SKM-1 (cell line): ENCODE data around the gene NOP58.
"Not testable (repeated sequence)": the region's sequence is repeated elsewhere in the genome, so short reads cannot be mapped to it uniquely, and the experiment has no call there.

Experiments used
- DNase-seq: peaks from one replicate; lab custom pipeline; 2025; ENCODE audit not compliant: unreplicated experiment; lab: John Stamatoyannopoulos, UW

The NOP58 gene

DNA sequence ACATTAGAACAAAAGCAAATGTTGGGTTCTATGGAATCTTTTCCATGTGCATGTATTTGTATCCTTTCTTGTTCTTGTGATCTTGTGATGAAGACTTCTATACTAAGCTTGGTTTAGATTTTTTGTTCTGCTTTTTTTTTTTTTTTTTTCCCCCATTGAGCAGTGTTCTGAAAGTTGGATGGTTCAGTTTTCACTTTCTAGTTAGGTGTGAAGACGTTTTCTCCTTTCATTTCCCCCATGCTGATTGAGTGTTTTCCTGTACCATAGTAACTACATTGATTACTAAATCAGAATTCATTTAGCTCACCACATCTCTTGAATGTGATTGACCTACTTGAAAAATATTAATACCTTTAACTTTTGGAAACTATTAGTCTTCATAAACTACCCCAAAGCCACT is 34.1 kb downstream of the NOP58 start:
- no peak for DNase-seq

DNA sequence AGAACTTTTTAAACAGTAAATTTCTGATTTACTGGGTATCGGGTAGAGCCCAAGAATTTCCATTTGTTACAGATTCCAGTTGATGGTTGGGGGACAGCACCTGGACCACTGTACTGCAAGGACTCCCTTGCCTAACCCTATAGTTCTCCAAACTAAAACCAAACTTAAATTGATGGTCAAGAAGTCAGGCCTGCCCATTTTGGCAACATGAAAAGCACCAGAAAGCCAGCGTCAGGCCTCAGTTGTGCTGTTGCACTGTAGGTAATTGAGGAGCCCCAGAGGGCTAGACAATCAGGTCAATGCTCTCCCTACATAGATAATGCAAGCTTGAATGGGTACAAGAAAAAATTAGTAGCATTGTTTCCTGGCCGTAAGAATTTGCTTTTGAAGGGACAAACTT is 40.5 kb downstream of the NOP58 start:
- no peak for DNase-seq

DNA sequence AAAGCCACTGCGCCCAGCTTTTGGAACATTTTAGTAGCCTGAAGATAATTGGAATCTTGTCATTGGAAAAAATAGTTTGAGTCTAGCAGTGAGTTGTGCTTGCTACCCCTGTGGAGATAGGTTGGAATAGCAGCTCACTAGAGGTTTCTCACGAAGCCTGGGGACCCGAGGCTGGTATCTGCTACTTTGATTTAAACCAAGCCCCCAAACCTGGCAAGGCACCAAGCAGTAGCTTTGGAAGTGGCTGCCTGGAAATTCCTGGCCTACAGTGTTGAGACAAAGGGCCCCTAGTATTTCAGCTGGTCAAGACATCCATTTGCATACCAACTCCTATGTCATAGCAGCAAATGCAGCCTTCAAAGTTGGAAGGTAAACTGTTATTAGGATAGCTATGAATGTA is 42.1 kb downstream of the NOP58 start:
- DNase-seq, result no peak

DNA sequence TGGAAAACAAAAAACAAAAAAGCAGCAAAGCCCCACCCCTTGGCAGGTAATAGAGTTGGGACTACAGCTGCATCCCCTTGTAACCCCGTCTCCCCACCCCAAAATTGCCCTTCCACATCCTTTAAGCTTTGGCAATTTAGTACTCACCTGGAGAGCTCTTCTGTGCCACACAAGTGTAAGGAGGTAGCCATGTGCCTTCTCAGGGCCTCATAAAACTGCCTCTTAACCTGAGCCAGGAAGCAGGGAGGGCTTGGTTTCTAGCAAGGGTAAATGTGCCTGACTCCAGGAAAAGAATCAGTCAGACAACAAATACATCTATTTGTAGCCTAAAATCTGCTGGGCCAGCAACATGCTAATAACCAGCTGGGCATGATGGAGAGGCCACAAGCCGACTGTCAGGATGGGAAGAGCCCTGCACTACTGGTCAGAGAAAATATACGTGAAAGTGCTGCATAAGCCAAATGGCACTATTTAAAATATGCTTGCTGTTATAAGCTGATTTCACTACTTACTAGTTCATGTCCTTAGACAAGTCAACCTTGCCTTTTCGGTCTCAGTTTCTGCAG is 46.3 kb downstream of the NOP58 start:
- no peak for DNase-seq

DNA sequence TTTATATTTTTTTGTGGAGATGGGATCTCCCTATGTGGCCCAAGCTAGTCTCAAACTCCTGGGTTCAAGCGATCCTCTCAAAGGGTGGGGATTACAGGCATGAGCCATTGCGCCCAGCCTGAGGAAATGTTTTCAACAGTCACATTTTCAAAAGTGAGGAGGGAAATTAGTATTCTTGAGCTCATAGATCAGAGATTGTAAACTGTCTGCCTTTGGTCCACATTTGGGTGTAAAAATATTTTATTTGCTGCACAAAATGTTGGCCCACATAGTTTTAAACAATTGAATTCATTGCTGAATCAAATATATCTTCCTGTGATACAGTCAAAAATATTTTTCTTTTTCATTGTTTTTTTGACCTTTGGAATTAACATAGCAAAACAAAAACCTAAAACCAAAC is 48.6 kb downstream of the NOP58 start:
- no peak for DNase-seq

DNA sequence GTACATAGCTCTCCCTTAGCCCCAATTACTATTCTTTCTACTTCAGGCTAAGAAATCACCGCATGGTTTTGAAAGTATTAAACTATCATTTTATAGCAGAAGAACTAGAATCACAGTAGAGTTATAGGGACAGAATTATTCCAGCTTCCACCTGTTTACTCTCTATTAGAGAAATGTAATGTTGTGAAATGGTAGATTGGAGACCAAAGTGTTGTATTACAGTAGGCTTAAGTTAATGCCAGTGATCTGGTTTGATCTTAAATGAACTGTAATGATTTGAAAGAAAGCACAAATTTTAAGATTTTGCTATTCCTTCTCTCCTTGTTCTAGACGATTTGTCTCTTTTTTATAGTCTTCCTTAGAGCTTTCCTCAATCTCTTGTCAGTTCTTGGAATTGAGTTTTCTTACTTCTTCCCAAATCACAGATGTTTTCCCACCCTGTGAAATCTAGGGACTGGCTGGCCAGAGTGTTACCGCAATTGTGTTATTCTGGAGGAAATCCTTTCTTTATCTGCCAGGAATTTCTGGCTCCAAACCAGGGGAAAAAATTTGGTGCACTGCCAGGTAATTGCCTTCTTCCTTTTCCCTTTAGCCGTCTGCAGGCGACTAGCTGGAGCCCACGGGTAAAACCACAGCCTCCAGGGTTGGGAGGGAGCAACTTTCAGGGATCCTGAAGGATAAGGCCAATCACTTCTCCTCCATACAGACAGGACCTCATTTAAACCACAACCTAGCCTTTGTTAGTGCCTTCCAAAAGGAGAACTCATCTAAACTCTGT is 51.7 kb downstream of the NOP58 start:
- no peak for DNase-seq

DNA sequence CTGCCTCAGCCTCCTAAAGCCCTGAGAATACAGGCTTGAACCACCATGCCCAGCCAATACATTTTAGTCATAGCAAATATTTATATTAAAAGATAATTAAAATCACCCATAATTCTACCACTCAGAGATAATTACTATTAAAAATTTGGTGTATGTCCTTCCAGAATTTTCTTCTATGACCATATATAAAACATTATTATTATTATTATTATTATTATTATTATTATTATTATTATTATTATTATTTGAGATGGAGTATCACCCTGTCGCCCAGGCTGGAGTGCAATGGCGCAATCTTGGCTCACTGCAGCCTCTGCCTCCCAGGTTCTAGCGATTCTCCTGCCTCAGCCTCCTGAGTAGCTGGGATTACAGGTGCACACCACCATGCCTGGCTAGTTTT is 54.8 kb downstream of the NOP58 start:
- DNase-seq, result not testable (repeated sequence)

DNA sequence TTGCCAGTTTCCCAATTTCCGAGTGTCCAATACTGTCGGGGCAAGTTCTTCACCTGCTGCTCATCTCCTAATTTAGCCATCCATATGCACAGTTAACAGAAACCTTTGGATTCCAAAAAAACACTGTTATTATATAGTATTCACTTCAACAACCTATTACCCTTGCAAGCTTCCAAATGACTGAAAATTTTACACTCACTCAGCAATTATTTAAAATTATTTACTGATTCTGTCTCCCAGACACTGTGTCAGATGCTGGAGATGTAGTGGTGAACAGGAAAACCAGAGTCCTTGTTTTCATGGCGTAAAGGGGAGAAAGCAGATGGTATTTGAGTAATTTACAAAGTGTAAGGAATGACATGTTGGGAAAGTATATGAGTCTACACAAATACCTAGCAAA is 56.9 kb downstream of the NOP58 start:
- DNase-seq, result no peak

DNA sequence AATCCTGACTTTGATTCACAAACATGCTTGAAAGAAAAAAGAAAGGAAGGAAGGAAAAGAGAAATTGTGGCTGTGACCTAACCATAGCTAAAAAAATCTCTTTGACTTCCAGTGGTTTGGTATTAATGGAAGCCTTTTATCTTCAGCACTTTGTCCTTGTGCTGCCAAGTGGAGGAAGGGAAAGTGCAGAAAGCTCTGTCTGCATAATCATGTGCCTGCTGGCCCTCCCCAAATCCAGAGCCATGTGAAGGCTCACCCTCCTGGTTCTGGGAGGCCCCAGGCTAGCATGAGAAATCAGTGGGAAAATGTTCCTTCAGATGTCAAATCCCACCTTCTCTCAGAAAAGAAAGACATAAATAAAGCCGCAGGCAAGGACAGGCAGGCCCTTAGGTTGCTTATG is 62.3 kb downstream of the NOP58 start:
- DNase-seq, result no peak

DNA sequence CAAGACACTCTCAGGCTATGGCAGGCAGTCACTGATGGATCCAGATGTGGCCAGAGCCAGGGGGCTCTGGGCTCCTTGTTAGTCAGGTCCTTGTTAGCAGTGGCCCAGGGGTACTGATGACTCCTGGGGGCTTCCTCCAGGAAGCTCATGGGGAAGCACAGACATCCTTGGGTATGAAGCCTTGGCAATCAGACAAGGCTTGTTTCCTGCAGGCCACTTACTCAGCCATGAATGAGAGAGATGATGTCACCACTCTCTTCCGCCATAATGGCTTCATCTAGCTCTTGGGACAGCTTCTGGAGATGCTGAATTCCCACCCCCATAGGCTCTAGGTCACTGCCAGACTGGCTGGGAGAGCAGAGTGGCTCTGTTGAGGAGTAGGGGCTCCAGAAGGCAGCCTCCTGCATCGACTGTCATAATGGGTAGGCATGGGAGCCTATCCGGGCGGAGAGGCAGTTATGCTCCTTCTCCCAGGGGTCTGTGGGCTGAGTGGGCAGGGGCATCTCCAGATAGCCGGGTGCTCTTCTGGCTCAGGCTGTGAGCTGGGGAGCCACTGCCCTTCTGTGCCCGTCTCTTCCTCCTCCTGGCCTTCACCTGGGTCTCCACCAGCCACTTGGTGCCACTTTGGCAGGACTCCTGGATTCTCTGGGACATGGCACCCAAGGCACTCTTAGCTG is 70.4 kb downstream of the NOP58 start:
- no peak for DNase-seq

DNA sequence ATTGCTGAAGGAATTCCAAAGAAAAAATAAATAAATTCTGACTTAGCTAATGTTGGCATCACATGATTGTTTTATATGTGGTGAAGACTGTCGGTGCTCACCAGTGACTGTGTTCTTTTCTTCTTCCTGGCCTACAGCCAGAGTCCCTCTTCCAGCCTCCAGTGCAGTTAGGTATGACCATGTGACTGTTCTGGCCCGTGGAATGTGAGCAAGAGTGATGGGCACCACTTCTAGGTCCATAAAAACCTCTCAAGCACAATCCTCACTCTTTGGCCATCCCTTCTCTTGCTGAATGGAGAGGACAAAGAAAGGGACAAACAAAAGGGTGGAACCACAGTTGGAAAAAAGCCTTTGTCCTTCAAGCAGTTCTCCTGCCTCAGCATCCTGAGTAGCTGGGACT is 71.6 kb downstream of the NOP58 start:
- DNase-seq, result no peak

DNA sequence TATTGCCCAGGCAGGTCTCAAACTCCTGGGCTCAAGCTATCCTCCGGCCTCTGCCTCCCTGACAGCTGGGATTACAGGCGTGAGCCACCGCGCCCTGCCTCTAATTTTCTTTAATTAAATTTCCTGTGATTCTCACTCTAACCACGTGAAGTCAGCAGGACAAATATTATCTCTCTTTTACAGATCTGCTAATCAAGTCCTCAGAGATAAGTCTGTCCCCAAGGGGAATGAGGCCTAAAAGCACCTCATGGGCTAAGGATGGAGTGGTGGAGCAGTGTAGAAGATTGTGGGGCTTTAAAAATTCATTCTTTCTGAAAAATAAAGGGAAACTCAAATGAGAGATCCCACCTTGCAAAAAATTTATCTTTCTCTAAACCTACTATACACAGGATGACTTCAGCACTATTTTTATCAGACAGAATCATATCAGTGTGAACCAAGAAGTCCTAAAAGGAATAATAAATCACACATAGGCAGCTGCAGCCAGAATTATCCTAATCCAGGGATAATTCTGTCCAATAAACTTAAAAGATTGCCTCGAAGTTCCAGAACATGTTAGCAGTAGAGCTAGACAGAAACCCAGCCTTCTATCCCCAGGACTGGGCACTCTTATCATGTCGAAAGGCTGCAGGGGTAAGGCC is 72.3 kb downstream of the NOP58 start:
- no peak for DNase-seq

DNA sequence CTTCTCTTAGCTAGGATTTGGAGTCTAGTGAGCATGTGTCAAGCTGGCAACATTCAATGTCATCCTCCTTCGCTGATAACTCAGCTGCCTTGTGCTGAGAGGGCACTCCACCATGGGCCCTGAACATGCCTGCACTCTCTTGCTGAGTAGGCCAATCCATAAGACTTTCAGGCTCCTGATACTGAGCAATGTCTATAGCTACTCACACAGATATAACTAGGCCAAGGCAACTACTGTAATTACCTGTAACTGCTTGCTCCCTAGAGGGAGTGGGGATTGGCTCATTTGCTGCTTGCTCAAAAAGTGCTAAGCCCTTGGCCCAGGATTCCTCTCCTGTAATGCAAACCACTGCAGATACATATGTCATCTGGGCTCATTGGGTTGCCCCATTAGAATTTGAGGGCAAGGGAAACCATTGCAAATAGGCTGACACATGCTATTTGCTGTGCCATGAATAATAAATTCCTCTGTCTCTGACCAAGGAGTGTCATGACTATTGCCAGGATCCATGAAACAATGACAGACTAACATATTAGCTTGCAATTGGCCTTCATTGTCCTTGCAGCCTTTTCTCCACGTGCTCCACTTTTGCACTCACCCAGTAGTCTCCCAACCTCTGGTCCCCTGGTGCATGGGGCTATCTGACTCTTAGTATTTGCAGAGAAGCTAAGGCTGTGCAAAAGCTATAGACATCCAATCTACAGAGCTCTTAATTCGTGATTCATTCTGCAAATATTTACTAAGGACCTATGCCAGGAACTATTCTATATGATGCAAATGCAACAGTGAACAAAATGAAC is 73.7 kb downstream of the NOP58 start:
- no peak for DNase-seq

DNA sequence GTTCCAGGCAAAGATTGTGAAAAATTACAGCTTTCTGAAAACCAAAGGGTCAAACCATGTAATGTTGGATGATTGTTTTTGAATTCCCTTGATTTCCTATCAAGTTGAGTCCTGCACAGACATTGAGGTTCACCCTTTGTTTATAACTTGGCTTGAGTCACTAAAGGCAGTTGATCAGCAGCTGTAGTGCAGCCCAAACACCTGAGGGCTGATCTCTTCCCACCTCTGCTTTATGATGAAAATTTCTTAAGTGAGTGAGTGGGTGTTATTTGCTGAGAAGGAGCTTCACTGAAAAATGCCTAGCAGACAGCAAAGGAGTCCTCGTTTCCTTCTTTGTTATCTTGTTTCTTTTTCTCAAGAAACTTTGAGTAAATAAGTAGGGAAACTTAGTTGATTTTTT is 78.6 kb downstream of the NOP58 start:
- no peak for DNase-seq

DNA sequence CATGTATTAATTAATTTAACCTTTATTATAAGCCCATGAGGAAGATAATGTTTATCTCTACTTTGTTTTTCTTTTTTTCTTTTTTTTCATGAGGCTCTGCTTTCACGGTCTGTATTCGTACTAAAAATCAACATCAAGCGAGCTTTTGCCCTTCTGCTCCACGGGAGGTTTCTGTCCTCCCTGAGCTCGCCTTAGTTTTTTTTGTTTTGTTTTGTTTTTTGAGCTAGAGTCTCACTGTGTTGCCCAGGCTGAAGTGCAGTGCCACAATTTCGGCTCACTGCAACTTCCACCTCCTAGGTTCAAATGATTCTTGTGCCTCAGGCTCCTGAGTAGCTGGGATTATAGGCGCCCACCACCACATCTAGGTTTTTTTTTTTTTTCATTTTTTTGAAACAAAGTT is 80.6 kb downstream of the NOP58 start:
- no peak for DNase-seq
